ENCODE measurements around the gene ATF2. TPM values are rescaled to one million over a fixed set of nuclear protein-coding genes. Genes with fewer than 3 reads are reported as not detected.

The ATF2 gene
- total RNA-seq, 1 donor, result 80.7 TPM

DNA sequence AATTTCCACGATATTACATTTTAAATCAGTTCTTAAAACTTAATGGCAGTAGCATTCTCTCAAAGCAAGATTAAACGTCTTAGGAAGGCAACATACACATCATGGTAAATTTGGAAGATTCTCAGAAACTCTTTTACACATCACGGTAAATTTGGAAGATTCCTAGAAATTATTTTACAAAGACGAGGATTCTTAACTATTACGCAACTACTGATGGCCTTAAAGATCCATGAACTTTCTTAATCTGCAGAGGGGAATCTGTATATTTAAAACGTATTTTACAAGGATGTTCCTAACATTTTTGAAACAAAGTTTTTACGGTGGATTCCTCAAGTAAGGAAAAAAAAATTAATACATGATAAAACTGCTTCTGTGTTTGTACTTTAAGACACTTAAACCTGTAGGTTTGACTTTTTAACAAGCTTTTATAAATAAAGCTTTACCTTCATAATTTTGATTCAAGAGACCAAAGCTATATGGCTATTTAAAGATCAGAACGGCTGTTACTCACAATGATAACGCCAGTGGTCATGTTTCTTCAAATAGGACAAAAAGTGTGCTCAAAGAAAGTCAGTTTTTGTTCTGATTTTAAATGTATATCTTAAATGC lies 1.7 kb downstream of the ATF2 start:
- Histone ChIP-seq H3K9me3 (ENCODE audit: low read depth, low read length) (no peaks in the 10 kb centered on the region), H2AFZ (ENCODE audit: low read length) (no peak overlapping the region), H3K4me3 (ENCODE audit: insufficient read depth, low read length) (peak overlapping the region; percentile 90), H4K20me1 (ENCODE audit: insufficient read depth, low read length) (peaks cover 40% of the 10 kb centered on the region), H3K4me2 (ENCODE audit: insufficient read depth, low read length) (peak overlapping the region; percentile 80), H3K4me1 (ENCODE audit: insufficient read depth, low read length) (peaks cover 19% of the 10 kb centered on the region), H3K27me3 (ENCODE audit: insufficient read depth, low read length) (no peaks in the 10 kb centered on the region), H3K79me2 (ENCODE audit: insufficient read depth, low read length) (peaks cover 65% of the 10 kb centered on the region), H3K27ac (ENCODE audit: low read depth, low read length) (peak overlapping the region; percentile 96), H3K36me3 (ENCODE audit: insufficient read depth, low read length) (no peaks in the 10 kb centered on the region)
- TF ChIP-seq, protein P1, sequence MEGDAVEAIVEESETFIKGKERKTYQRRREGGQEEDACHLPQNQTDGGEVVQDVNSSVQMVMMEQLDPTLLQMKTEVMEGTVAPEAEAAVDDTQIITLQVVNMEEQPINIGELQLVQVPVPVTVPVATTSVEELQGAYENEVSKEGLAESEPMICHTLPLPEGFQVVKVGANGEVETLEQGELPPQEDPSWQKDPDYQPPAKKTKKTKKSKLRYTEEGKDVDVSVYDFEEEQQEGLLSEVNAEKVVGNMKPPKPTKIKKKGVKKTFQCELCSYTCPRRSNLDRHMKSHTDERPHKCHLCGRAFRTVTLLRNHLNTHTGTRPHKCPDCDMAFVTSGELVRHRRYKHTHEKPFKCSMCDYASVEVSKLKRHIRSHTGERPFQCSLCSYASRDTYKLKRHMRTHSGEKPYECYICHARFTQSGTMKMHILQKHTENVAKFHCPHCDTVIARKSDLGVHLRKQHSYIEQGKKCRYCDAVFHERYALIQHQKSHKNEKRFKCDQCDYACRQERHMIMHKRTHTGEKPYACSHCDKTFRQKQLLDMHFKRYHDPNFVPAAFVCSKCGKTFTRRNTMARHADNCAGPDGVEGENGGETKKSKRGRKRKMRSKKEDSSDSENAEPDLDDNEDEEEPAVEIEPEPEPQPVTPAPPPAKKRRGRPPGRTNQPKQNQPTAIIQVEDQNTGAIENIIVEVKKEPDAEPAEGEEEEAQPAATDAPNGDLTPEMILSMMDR (IDR thresholded peaks at IDR 0.05; ENCODE audit: extremely low read depth, low read depth, low read length), result no peak
- no peak for DNase-seq (ENCODE audit: insufficient read length, low spot score, missing footprints)

- no peaks in the 10 kb centered on the region for H3K27me3 ChIP-seq (ENCODE audit: insufficient read depth, low read length)
- TF ChIP-seq, protein P1 (IDR thresholded peaks at IDR 0.05; ENCODE audit: extremely low read depth, low read depth, low read length), result no peak
- H3K4me3 ChIP-seq (ENCODE audit: insufficient read depth, low read length), result no peak overlapping the region
- H3K4me2 ChIP-seq (ENCODE audit: insufficient read depth, low read length), result no peak overlapping the region
- H3K27ac ChIP-seq (ENCODE audit: low read depth, low read length), result no peak overlapping the region
- DNase-seq (ENCODE audit: insufficient read length, low spot score, missing footprints), result no peak
- H3K9me3 ChIP-seq (ENCODE audit: low read depth, low read length), result no peaks in the 10 kb centered on the region
- H2AFZ ChIP-seq (ENCODE audit: low read length), result no peak overlapping the region
- peaks cover 85% of the 10 kb centered on the region for H3K79me2 ChIP-seq (ENCODE audit: insufficient read depth, low read length)
- H4K20me1 ChIP-seq (ENCODE audit: insufficient read depth, low read length), result peaks cover 60% of the 10 kb centered on the region
- H3K36me3 ChIP-seq (ENCODE audit: insufficient read depth, low read length), result no peaks in the 10 kb centered on the region
- H3K4me1 ChIP-seq (ENCODE audit: insufficient read depth, low read length), result peaks cover 18% of the 10 kb centered on the region
Observed at GRCh38 chr2:175164235-175164634, 3.8 kb downstream of the ATF2 start.

- H3K36me3 ChIP-seq (ENCODE audit: insufficient read depth, low read length), result no peaks in the 10 kb centered on the region
- peaks cover 47% of the 10 kb centered on the region for H4K20me1 ChIP-seq (ENCODE audit: insufficient read depth, low read length)
Observed at GRCh38 chr2:175158894-175159293, 9.1 kb downstream of the ATF2 start.

GRCh38 chr2:175156534-175156933 lies 11.5 kb downstream of the ATF2 start:
- Histone ChIP-seq H3K27ac (ENCODE audit: low read depth, low read length) (no peak overlapping the region), H3K79me2 (ENCODE audit: insufficient read depth, low read length) (peaks cover 96% of the 10 kb centered on the region), H3K4me3 (ENCODE audit: insufficient read depth, low read length) (no peak overlapping the region), H4K20me1 (ENCODE audit: insufficient read depth, low read length) (peaks cover 56% of the 10 kb centered on the region), H2AFZ (ENCODE audit: low read length) (no peak overlapping the region), H3K27me3 (ENCODE audit: insufficient read depth, low read length) (no peaks in the 10 kb centered on the region), H3K4me1 (ENCODE audit: insufficient read depth, low read length) (peaks cover 15% of the 10 kb centered on the region), H3K4me2 (ENCODE audit: insufficient read depth, low read length) (no peak overlapping the region), H3K9me3 (ENCODE audit: low read depth, low read length) (no peaks in the 10 kb centered on the region), H3K36me3 (ENCODE audit: insufficient read depth, low read length) (no peaks in the 10 kb centered on the region)
- peak; percentile 1 for DNase-seq (ENCODE audit: insufficient read length, low spot score, missing footprints)
- TF ChIP-seq, protein P1 (IDR thresholded peaks at IDR 0.05; ENCODE audit: extremely low read depth, low read depth, low read length), result no peak

More at GRCh38 chr2:175158894-175159293, 9.1 kb downstream of the ATF2 start:
- Histone ChIP-seq H3K27me3 (ENCODE audit: insufficient read depth, low read length) (no peaks in the 10 kb centered on the region), H3K9me3 (ENCODE audit: low read depth, low read length) (no peaks in the 10 kb centered on the region), H3K27ac (ENCODE audit: low read depth, low read length) (no peak overlapping the region), H2AFZ (ENCODE audit: low read length) (no peak overlapping the region), H3K4me3 (ENCODE audit: insufficient read depth, low read length) (no peak overlapping the region), H3K4me2 (ENCODE audit: insufficient read depth, low read length) (no peak overlapping the region), H3K4me1 (ENCODE audit: insufficient read depth, low read length) (peaks cover 9% of the 10 kb centered on the region), H3K79me2 (ENCODE audit: insufficient read depth, low read length) (peaks cover 93% of the 10 kb centered on the region)
- TF ChIP-seq, protein P1 (IDR thresholded peaks at IDR 0.05; ENCODE audit: extremely low read depth, low read depth, low read length), result no peak
- no peak for DNase-seq (ENCODE audit: insufficient read length, low spot score, missing footprints)

Data from osteoblast (primary cell).